Activated T-helper 1 cell treated with anti-CD3 and anti-CD28 coated beads, Interleukin-2, amount 50 U/mL, for 16 hours (primary cell): ENCODE measurements around the gene MBTPS1.

ENCODE experiments used
- DNase-seq, 2 donors: peaks; one replicate each; pipeline ENCODE4 v3.0.0-alpha.2; 2020; ENCODE audit warnings: low read depth in 1 of 2, low spot score in 1 of 2

MBTPS1 gene

DNA sequence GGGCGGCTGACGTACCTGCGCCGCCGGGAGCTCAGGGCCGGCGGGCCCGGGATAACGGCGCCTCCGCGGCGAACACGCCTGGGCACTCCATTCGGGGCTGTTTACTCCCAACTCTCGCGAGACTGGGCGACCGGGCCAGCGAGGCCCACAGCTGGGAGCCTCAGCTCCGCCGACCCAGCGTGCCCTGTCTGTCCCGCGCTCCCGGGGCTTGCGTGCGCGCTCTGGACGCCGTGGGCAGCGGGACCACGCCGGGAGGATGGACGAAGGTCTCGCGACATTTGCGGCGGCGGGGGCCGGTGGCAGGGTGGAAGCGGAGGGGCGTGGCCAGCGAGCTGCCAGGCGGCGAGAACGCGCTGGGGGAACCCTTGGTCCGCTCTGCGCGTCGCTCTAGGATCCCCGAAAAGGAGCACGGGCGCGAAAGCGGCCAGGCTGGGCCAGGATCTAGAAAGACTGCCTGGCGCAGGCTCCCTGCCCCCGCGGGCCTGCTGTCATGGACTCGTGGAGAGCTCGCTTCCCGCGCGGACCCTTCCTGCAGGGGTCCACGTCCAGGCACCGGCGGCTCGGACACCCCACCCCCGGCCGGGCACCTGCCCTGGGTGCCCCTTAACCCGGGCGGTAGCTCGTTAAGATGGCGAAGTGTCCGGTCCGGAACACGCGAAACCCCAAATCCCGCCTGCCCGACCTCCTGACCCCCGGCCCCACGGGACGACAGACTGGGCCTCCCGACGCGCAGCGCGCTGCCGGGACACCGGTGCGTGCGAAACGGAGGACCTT, at the start of gene MBTPS1:
Gene MBTPS1 (minus strand): TSS at position 223 of the 774 bp plus-strand sequence. CDS start 15,159 bp downstream, outside the sequence.
- DNase-seq: peak; percentile 94 to 98

DNA sequence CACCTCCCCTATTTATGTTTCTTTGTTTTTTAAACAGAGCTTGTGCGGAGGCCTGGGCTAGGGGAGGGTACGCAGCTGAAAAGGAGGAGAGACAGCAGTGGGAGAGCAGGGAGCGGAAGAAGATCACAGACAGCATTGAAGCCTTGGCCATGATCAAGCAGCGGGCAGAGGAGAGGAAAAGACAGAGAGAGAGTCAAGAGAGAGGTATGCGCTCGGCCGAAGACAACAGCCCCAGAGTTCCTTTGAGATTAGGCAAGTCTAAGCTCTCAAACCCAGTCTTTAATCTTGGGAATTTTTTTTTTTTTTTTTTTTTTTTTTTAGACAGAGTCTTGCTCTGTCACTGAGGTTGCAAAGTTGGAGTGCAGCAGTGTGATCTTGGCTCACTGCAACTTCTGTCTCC, 49.0 kb upstream of the MBTPS1 start:
- no peak for DNase-seq

DNA sequence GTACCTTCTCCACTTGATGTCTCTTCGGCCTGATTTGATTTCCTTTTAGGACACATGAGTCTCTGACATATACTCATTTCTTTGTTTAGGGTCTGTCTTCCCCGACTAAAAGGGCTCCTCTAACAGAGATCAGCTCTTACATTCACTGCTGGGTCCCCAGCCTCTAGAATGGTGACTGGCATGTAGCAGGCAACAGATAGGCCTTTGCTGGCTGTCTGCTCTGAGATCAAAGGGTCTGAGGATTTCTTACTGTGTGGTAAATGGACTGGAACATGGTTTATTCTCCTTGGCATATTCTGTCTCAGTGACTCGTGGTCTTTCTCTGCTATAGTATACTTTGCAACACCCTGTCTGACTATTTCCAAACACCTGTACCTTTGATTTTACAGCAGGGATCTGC, 45.1 kb upstream of the MBTPS1 start:
- no peak for DNase-seq

DNA sequence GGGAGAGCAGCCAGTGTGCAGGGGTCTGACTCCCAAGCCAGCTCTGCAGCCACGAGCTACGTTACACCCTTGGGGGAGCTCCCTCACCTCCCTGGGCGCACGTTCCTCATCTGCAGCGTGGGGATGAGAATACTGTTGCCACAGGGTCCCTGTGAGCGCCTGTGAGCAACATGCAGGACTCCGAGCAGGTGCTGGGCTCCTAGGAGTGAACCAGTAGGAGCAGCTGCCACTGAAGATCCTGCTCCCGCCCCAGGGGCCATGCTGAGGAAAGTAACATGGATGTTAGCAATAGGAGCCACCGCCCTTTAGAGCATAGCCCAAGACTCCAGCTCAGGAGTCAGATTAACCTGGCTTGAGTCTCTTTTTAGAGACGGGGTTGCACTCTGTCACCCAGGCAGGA, 44.3 kb upstream of the MBTPS1 start:
- DNase-seq: no peak

DNA sequence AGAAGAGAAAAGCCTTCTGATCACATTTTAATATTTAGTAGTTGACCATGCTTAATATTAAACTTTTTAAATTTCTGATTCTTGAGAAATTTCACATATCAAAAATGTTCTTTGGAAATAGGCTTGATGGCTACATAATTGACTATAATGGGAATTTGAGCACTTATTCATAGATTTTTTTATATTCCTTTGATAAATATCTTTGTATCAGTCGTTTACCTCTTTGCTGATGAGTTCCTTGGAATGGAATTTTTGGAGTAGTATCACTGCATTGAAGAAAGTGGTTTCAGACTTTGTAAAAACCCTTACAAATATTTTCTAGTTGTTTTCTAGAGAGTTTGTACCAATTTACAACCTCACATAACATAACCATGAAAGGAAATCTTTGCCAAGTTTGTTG, 43.1 kb upstream of the MBTPS1 start:
- DNase-seq: no peak

DNA sequence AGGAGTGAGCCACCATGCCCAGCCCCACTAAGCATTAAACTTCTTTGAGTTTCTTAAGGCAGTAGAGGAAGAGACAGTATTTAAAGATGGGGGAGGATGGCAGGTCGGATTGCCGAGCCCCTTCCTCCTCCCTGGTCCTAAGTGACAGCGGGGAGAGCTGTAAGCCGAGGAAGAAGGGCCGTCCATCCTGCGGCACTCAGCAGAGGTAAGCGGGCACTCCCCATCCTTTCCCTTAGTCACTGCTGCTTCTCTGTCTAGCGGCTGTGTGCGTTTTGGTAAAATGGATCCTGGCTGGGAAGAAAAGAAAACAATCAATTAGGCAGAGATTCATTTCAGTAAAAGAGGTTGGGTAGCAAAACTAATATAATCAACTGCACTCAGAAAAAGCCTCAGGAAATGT, 42.3 kb upstream of the MBTPS1 start:
- DNase-seq: no peak

DNA sequence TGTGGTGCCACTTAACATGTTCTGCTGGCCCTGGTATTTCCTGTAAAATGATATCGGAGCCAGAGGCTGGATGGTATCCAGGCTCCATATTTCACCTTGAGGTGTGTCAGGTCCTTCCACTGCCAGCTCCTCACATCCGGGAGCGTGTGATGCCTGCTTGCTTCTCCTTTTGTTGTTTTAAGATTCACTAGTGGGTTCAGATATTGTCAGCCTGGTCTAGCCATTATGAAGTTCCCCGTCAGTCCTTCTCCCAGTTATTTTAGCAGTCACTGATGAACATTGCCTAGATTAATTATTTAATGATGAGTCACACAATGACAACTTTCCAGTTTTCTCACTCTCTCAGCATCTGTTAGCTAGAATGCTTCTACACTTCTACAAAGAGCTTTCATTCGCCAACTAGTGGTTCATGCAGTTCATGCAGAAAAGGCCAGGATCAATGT, 39.6 kb upstream of the MBTPS1 start:
- DNase-seq: no peak

DNA sequence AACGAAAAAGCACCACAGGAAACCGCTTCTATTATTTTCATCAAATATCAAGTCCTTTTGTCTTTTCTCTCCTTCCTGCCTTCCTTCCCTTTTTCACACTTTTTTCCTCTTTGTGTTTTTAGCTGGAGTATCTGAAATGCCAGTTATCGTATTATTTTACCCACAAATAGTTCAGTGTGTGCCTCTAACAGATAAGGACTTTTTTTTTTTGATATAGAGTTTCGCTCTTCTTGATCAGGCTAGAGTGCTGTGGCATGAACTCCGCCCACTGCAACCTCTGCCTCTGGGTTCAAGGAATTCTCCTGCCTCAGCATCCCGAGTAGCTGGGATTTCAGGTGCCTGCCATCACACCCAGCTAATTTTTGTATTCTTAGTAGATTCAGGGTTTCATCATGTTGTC, 39.0 kb upstream of the MBTPS1 start:
- DNase-seq: no peak

DNA sequence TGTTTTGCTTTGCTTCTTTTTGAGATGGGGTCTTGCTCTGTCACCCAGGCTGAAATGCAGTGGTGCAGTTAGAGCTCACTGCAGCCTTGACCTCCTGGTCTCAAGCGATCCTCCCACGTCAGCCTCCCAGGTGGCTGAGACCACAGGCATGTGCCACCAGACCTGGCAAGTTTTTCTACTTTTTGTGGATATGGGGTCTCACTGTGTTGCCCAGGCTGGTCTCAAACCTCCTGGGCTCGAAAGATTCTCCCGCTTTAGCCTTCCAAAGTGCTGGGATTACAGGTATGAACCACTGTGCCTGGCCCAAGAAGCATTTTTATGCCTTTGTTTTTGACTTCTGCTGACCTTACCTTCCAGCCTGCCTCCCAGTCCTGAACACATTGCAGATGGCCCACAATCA, 38.5 kb upstream of the MBTPS1 start:
- DNase-seq: no peak

DNA sequence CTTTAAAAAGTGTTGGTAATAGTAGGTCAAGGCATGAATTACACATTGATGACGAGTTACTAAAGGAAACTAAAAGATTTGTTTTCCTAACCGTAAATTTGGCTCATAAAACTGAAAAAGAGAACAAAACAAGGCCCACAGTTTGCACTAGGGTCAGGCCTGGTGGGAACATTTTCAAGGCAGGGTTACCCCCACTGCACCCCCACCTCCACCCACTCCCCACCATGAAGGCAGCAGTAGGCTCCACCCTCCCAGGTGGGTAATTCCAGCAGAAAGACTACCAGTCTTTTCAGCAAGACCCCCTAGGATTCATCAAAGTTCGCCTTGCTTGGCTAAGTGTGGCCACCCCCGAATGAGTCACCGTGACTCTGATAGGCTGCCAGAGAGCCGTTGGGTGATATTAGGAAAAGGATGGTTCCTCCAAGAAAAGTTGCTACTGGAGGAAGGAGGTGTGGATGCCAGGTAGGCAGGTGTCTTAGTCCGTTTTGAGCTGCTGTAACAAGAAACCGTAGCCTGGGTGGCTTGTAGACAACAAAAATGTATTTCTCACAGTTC, 37.0 kb upstream of the MBTPS1 start:
- DNase-seq: no peak

DNA sequence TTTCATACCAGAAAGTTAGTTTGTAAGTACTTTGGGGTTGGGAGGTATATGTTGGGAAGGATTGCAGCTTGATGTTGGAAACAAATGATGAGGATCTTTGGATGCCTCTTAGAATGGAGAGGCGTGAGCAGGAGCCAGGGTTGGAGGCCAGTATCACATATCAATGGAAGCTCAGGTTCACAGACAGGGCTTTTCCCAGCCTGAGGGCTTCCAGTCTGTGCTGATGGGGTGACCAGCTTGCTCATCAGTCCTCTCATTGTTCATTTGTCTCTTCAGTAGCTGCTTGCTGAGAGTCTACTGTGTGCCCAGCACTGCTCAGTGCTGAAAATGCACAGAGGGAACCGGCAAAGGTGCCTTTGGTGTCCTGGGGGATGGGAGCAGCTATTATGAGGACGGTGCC, 34.2 kb upstream of the MBTPS1 start:
- no peak for DNase-seq

DNA sequence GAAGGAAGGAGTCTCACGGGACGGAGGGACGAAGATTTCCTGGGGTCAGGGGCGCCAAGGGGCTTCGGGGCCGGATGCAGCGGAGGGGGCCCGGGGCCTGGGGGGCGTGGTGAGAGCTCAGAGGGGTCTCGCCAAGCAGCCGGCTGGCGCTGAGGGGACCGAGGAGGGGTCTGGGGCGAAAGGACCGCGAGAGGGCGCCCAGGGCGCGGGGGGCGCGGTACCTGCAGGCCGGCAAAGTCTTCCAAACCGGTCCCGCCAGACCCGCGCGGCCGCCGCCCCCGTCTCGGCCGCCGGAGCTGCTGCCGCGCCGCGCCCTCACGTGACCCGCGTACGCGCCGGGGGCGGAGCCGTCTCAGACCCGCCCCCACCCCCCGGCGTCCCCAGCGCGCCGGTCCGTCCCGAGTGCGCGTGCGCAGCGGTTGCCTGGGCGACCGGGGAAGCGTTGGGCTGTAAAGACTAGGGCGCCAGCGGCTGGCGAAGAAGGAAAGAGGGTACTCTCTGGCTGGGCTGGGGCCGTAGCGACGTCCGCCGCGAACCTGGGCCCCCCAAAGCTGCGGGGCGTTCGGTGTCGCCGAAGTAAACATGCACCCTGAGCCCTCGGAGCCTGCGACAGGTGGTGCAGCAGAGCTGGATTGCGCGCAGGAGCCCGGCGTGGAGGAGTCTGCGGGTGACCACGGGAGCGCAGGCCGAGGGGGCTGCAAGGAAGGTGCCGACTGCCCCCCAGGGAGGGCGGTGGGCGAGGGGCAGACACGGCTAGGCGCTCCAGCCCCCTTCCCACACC, 28.3 kb upstream of the MBTPS1 start, which contains the start of the genes DNAAF1 and HSDL1:
Gene DNAAF1 (plus strand): TSS at position 450 of the 781 bp plus-strand sequence. CDS start 133 bp downstream, at position 583.
Gene HSDL1 (minus strand): TSS at position 319 of the 781 bp plus-strand sequence. CDS start 13,856 bp downstream, outside the sequence.
- peak; percentile 90 to 95 for DNase-seq

DNA sequence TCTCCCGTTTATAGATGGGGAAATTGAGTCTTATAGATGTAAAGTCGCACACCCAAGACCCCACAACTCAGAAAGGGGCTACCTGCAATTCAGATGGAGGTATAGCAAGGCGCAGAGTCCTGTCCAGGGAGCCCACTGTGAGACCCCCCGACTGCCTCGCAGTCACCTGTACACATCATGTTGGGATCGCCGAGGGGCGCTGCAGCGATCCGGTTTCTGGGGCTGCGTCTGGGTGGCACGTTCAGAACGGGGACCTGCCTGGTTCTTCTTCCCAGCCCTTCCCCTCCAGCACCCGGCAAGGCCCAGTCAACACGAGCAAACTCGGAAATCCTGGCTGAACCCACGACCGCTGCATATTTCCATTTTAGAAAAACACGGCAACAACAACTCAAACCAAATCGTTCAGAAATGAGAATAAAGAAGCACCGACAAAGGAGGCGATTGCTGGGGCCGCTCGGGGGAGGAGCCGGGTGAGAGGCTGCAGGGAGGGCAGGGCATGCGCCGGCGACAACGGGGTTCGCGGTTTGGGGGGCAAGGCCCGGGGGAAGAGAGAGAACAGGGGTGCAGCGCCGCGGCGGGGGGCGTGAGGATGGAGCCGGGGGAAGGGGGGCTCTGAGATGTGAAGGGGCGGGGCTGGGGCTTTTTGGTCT, 27.6 kb upstream of the MBTPS1 start:
- peak; percentile 14 to 17 for DNase-seq

DNA sequence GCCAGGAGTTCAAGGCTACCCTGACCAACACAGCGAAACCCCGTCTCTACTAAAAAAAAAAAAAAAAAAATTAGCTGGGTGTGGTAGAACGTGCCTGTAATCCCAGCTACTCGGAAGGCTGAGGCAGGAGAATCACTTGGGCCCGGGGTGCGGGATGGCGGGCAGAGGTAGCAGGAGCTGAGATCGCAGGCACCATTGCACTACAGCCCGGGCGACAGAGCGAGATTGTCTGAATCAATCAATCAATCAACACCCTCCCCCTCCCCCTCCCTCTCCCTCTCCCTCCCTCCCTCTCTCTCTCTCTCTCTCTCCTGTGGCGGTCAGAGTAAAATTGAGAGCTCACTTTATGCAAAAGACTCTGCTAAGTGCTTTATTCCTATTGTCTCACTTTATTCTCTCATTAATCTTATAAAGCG, 27.1 kb upstream of the MBTPS1 start:
- DNase-seq: no peak

DNA sequence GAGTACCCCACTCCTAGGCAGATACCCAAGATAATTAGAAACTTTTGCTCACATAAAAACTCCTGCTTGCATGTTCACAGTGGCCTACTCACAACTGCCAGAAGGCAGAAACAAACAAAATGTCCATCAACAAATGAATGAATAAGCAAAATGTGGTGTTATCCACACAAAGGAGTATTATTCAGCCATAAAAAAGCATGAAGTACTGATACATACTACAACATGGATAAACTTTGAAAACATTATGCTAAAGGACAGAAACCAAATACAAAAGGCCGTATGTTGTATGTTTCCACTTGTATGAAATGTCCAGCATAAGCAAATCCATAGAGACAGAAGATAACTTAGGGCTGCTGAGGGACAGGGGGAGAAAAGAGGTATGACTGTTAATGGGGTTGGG, 26.3 kb upstream of the MBTPS1 start:
- DNase-seq: no peak

DNA sequence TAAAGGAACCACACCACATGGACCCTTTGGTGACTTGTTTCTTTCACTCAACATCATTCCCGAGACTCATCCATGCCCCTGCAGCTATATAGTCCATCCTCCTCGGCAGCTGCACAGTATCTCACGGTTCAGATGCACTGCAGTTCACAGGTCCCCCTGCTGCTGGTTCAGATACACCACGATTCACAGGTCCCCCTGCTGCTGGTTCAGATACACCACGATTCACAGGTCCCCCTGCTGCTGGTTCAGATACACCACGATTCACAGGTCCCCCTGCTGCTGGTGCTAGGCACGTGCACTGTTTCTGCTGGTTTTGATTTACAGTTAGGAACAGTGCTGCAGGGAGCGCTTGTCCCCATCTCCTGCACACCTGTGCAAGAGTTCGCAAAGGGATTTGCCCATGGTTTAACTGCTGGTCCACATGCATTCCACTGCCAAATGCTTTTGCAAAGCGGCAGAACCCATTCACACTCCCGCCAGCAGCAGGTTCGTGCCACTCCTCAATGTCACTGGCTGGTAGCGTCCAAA, 24.5 kb upstream of the MBTPS1 start:
- DNase-seq: no peak

DNA sequence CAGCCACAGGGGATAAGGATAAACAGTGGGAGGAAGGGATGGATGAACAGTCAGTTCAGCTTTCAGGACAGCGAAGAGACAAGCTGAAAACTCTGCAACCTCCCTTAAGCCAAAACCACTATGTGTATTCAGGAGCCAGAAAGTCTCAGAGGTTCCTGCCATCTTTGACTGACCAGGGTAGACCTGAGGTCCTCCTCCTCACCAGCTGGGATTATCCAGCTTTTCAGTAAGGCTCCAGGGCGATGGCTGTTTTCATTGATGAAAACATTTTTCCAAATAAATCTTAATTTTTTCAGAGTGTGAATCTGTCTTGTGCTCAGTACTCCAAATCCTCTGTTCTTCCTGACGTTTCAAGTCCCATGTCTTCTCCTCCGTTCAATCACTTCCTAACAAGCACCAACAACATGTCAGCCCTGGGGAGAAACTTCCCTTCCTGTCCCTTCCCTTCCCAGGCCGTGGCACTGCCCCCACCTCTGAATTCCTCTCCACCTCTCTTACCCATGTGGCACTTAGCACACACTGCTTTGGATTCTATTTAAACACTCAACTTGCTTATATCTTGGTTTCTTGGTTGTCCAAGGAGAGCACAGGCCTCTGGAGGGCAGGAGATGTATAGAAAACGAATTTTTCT, 23.0 kb upstream of the MBTPS1 start:
- no peak for DNase-seq

DNA sequence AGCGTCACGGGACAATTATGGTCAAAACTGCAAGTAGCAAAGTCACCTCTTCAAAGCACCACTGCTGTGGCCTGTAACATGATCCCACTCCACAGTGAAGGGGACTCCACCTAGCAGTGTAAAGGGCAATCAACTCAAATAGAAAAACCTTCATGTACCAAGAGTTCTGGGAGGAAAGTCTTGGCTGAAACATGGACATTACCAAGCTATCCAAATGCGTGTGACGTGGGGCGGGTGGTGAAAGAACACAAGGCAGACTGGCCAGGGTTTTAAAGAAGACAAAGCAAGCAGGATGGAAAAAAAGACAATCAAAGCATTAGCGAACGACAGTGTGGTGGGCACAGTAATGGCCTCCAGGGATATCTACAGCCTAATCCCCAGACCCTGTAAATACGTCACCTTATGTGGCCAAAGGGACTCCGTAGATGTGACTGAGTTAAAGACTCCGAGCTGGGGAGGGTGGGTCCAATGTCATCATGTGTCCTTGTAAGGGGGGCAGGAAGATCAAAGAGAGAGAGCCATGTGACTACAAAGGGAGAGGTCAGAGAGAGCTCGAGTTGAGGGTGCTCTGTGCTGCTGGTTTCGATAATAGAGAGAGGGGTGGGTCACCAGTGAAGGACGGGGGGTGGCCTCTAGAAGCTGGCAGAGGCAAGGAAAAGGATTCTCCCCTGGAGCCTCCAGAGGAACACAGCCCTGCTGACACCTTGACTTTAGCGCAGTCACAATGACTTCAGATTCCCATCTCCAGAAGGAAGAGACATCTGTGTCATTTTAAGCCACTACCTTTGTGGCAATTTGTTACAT, 22.3 kb upstream of the MBTPS1 start:
- no peak for DNase-seq

DNA sequence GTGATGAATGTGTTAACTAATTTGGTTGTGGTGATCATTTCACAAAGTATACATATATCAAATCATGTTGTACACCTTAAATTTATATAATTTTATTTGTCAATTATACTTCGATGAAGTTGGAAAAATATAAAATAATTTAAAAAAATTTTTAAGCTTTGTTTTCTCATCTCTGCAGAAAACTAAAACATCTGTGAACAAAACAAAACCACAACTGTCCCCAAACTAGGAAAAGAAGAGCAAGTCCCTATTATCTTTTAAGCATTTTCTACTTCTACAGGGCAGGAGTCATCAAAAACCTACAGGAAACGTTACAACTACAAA, 21.7 kb upstream of the MBTPS1 start:
- DNase-seq: no peak

DNA sequence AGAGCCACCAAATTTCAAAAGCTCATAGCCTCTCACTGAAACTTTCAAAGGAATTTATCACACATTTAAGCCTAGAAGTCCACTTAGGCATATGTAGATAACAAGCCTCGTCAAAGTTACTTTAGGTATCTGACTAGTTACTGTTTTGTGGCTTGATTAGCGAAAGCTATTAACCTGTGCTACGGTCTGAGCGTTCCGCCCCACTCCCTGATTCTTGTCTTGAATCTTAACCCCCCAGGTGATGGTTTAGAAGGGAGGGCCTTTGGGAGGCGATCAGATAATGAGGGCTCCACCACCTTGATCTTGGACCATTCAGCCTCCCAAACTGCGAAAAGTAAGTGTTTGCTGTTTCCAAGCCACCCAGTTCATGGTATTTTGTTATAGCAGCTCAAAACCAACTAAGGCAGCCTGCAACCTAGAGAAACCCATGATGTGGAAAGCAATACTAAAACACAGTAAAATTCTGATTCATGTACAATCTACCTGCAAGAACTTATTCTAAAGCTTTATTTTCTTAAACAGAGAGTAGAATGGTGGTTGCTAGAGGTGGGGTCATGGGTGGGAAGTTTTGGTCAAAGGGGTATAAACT, 21.1 kb upstream of the MBTPS1 start:
- DNase-seq: no peak
